8988T (cell line): Measurements from ENCODE around the gene F10.
"Not testable (repeated sequence)": the region's sequence is repeated elsewhere in the genome, so short reads cannot be mapped to it uniquely, and the experiment has no call there.

Experiments used
- DNase-seq: peaks from one replicate; pipeline ENCODE4 v3.0.0; 2011

Gene F10

GRCh38 chr13:113155982-113156655, 33.5 kb downstream of the F10 start:
- no peak for DNase-seq

GRCh38 chr13:113157206-113157928, 34.8 kb downstream of the F10 start:
- DNase-seq: no peak

GRCh38 chr13:113157929-113158747, 35.5 kb downstream of the F10 start, which contains the start of gene PROZ:
TSS of gene PROZ (plus strand) at chr13:113158648. CDS start at chr13:113158661, 13 bp downstream.
- DNase-seq: no peak

- no peak for DNase-seq
Observed at GRCh38 chr13:113158946-113159345, 36.3 kb downstream of the F10 start.

GRCh38 chr13:113159701-113160100, 37.1 kb downstream of the F10 start:
- no peak for DNase-seq

GRCh38 chr13:113160983-113161382, 38.4 kb downstream of the F10 start:
- no peak for DNase-seq

GRCh38 chr13:113161433-113161832, 38.8 kb downstream of the F10 start:
- no peak for DNase-seq

- not testable (repeated sequence) for DNase-seq
Observed at GRCh38 chr13:113161975-113162374, 39.4 kb downstream of the F10 start.

DNA sequence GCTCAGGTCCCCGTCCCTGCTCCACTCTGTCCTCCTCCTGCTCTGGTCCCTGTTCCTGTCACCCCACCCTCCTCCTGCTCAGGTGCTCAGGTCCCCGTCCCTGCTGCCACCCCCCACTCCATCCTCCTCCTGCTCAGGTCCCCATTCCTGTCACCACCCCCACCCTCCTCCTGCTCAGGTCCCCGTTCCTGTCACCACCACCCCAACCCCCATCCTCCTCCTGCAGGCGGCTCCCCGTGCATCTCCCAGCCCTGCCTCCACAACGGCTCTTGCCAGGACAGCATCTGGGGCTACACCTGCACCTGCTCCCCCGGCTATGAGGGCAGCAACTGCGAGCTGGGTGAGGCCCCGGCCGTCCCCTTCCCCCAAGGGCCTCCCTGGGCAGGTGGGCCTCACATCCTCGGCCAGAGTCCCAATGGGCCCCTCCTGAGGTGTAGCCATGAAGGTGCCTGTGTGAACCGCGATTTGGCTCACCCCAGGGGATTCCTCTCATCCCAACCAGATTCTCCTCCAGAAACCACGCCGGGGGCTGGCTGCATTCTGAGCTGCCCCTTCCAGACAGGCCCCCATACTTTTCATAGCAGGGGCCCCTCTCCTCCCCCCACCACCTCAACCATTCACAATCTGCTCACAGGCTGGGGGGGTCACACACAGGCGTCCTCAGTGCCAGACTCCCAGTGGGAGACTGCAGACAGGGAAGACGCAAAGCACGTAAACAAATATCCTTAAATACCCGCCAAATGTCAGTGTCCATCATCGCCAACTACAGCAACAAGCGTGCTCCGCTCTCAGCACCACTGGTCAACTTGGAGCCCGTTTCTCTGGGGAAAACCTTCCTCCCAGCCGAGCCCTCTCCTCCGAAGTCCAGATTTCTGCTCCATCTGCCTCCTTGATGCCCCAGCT, 40.4 kb downstream of the F10 start:
- no peak for DNase-seq

- no peak for DNase-seq
Observed at GRCh38 chr13:113164492-113164891, 41.9 kb downstream of the F10 start.

DNA sequence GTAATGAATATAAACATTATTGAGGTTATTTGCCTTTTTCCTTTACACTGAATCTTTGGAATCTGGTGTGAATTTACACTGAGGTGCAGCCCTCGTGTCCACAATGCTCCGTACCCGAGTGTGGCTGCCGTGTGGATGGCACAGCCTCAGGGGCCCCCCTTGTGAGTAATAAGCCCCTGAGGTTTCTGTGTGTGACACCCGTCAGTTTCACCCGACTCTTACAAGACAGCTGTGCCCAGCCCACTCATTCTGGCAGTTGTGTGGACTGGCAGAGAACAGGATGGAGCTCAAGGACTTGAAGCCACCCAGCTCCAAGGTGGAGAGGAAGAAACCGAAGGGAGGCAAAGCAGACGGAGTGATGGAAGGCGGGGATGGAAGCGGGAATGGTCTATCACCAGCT, 43.7 kb downstream of the F10 start:
- DNase-seq: no peak

GRCh38 chr13:113166681-113167080, 44.1 kb downstream of the F10 start:
- DNase-seq: no peak

- no peak for DNase-seq
Observed at GRCh38 chr13:113167155-113167554, 44.6 kb downstream of the F10 start.

- DNase-seq: no peak
Observed at GRCh38 chr13:113167575-113167974, 45.0 kb downstream of the F10 start.

DNA sequence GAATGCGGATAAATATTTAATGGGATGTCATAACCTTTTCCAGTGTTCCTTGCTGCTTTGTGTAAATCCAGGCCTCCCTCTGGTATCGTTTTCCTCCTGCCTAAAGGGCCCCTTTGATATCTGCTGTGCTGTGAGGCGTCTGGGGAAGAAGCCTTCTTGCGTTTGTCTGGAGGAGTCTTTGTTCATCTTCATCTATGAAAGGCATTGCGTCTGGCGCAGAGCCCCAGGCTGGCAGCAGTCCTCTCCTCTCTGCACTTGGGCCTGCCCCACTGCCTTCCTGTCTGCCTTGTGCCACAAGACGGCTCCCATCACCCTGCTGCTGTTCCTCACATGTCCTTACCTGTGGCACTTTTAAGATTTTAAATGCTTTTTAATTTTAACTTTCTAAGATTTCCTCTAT, 45.6 kb downstream of the F10 start:
- DNase-seq: no peak

DNA sequence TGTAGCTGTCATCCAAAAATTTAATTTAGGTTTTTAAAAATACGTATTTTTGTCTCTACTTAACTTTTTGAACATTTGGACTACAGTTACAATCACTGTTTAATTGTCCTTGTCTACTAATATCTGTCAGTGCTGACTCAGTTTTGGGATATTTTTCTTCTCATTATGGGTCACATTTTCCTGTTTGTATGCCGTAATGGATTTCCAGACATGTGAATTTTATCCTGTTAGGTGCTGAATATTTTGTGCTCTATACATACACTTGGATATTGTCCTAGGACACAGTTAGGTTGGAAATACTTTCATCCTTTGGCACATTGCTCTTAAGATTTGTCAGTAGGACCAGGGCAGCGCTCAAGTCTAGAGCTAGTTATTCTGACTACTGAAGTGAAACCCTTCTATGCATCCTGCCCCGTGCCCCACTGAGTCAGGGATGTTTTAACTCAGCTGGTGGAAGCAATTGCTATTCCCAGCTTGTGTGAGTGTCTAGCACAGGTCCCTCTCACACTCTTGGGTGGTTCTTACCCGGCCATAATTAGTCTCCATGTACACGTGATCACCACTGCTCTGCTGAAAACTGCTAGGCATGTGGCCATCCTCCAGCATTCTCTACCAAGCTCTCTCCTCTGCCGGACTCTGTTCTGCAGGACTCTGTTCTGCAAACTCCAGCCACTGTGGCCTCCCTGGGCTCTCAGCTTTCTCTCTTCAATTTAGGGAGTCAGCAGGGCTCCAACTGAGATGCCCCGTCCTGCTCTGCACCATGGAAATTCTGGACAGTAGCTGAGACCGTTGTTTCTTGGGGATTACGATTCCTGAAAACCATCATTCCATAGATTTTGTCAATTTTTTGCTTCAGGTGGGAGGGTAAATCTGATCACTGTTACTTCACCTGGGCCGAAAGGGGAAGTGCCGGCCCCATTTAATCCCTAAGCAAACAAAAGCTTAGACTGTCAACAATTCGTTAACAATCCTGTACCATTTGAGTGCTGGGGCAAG, 47.0 kb downstream of the F10 start:
- DNase-seq: no peak

- DNase-seq: no peak
Observed at GRCh38 chr13:113170511-113170910, 47.9 kb downstream of the F10 start.

- DNase-seq: peak; percentile 6
Observed at GRCh38 chr13:113171250-113172125, 48.9 kb downstream of the F10 start.

- DNase-seq: peak; percentile 7
Observed at GRCh38 chr13:113172419-113172926, 49.9 kb downstream of the F10 start.

GRCh38 chr13:113176280-113176679, 53.7 kb downstream of the F10 start:
- DNase-seq: no peak
